Subcutaneous adipose tissue (tissue), 4 donors: ENCODE results near the gene MAPK14. TPM values are rescaled to one million over a fixed set of nuclear protein-coding genes. Genes with fewer than 3 reads are reported as not detected.

Experiments used
- CTCF ChIP-seq: fragments of 450-650 bp; IDR thresholded peaks from one replicate; pipeline ENCODE4 v1.5.1; 2016; ENCODE audit warnings: low read depth, mild to moderate bottlenecking, control low read depth, antibody characterized with exemption, moderate library complexity
- total RNA-seq, 4 donors: library from RNA; depleted of rRNA; stranded (reverse); fragments of >200 nt; gene quantifications; one replicate each; pipeline ENCODE4 v1.1.0, GENCODE V29; 2016

The MAPK14 gene
- total RNA-seq, 4 donors from 2014 or later = 78.2 to 96.5 (median 88.8) TPM

GRCh38 chr6:36098253-36098919 is 70.8 kb downstream of the MAPK14 start:
- no peak for TF ChIP-seq CTCF

GRCh38 chr6:36098920-36099647 is 71.5 kb downstream of the MAPK14 start:
- TF ChIP-seq CTCF = no peak

GRCh38 chr6:36099869-36100483 is 72.4 kb downstream of the MAPK14 start:
- no peak for TF ChIP-seq CTCF

GRCh38 chr6:36101691-36102090 is 74.1 kb downstream of the MAPK14 start:
- no peak for TF ChIP-seq CTCF

GRCh38 chr6:36102853-36103252 is 75.2 kb downstream of the MAPK14 start:
- TF ChIP-seq CTCF = no peak

GRCh38 chr6:36104836-36105235 is 77.2 kb downstream of the MAPK14 start:
- no peak for TF ChIP-seq CTCF

- TF ChIP-seq CTCF = no peak
These were observed 81.5 kb downstream of the MAPK14 start for GRCh38 chr6:36109092-36109491.
